Measurements from ENCODE around the gene HSH2D. TPM values are rescaled to one million over a fixed set of nuclear protein-coding genes. Genes with fewer than 3 reads are reported as not detected.
A peak's percentile ranks its signal among the peaks of the same experiment; 100 is the strongest.

HSH2D gene
- total RNA-seq, 2 donors from 2014 or later: 23.9 to 49.8 TPM

DNA sequence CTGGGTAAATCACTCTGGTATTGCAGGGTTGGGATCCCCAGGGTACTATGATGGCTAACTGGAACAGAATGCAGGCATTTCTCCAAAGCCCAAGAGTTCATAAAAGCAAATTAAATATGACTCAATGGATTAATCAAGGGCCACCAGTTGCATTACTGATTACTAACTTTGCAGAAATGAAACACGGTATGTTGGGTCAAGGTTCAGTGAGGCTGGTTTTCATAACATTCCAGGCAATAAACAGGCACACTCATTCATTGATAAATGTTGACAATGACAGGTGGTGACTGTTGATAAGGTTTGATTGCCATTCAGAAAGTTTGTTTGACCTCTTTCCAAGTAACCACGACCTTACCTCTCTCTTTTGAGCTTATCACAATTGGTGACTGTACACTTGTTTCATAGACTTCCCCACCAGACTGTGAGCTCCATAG, 53.7 kb downstream of the HSH2D start:
- ATAC-seq: no peak
- peak overlapping the region; percentile 83 to 97 for H3K27ac Mint-ChIP-seq
- peaks cover 0 to 10% of the 10 kb centered on the region in 2 donors for H3K36me3 Mint-ChIP-seq
- H3K9me3 Mint-ChIP-seq: no peaks in the 10 kb centered on the region
- peak in 1 of 2 donors; percentile 18 for DNase-seq (ENCODE audit: low spot score in 2 of 2)

DNA sequence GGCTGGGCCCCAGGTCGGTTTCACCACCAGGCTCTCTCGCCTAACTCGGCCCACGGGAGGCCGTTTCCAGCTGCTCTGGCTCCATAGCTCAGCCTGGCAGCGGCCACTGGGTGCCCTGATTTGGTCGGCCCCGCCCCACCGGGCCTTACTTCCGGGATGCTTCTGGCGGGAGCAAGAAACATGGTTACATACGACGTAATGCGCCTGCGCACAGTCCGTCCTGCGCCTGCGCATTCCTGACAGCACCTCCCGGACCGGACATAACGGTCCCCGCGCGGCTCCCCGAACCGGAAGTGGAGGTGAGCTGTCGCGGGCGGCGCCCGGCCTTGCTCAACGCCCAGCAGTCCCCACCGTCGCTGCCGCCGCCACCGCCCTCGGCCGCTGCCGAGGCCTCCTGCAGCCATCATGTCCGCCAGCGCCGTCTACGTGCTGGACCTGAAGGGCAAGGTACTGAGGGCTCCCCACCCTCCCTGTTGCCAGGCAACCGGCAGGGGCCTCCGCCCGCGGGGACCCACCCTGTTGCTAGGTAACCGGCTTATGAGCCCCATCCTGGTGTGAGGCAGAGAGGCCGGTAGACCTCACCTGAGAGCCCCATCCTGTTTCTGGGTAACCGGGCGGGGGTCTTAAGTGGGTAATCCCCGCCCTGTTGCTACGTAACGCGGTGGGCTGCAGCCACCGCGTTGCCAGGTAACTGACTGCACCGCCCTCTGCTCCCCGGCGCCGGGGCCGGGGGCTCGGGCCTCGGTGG, 54.3 kb downstream of the HSH2D start, which contains the start of gene AP1M1:
TSS of gene AP1M1 (plus strand) at position 290 of the 748 bp plus-strand sequence. CDS start at position 406, 116 bp downstream.
- Mint-ChIP-seq H3K27ac (peak within 1 kb of the TSS; percentile 83 to 97), H3K36me3 (peaks cover 0 to 15% of the 10 kb centered on the region in 2 donors), H3K9me3 (no peaks in the 10 kb centered on the region)
- ATAC-seq (peak; percentile 95 to 96), DNase-seq (ENCODE audit: low spot score in 2 of 2) (peak; percentile 99 to 100)

DNA sequence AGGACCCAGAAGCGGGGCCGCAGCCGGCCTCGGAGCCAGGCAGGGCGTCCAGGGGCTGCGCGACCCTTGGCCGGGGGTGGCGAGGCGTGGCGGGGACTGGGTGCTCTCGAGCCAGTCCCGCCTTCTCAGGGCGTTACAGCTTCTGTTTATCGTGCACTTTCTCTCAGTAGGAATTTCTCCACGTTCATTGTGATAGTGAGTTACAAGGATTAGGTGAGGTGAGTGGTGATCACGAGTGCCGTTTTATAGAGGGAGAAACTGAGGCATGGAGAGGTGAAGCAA, 54.8 kb downstream of the HSH2D start:
- Mint-ChIP-seq H3K27ac (peak overlapping the region; percentile 60 to 83), H3K9me3 (no peaks in the 10 kb centered on the region), H3K36me3 (peaks cover 0 to 19% of the 10 kb centered on the region in 2 donors)
- ATAC-seq: no peak
- no peak for DNase-seq (ENCODE audit: low spot score in 2 of 2)

DNA sequence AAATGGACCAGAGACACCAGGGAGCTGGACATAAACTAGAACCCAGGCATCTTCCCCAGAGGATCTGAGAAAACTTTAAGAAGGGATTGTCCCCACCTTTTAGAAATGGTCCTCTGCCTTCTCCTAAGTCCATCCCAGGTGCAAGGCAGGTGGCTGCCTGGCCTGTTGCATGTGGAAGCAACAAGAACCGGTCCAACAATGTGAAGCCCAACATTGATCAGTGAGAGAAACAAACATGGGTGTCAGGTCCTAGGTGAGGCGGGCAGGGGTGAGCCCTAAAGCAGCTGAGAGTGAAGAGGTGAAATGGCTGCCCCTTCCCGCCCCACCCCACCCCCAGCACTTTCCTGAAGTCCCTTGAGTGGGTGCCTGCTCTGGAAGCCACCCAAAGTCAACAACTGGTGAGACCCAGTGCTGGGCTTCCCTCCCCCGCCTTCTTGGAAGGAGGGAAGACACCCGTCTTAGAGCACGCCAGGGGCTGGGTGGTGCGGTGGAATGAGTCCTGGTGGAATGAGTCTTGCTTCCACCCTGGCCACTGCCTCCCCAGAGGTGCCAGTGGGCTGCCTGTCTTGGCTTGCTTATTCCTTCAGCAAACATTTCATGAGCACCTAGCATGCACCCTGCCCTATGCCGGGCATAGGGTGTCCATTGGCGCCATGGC, 55.9 kb downstream of the HSH2D start:
- Mint-ChIP-seq H3K9me3 (no peaks in the 10 kb centered on the region), H3K36me3 (peaks cover 6 to 19% of the 10 kb centered on the region in 2 donors), H3K27ac (peak overlapping the region; percentile 60 to 83)
- peak in 1 of 2 donors; percentile 41 for DNase-seq (ENCODE audit: low spot score in 2 of 2)
- ATAC-seq: no peak

DNA sequence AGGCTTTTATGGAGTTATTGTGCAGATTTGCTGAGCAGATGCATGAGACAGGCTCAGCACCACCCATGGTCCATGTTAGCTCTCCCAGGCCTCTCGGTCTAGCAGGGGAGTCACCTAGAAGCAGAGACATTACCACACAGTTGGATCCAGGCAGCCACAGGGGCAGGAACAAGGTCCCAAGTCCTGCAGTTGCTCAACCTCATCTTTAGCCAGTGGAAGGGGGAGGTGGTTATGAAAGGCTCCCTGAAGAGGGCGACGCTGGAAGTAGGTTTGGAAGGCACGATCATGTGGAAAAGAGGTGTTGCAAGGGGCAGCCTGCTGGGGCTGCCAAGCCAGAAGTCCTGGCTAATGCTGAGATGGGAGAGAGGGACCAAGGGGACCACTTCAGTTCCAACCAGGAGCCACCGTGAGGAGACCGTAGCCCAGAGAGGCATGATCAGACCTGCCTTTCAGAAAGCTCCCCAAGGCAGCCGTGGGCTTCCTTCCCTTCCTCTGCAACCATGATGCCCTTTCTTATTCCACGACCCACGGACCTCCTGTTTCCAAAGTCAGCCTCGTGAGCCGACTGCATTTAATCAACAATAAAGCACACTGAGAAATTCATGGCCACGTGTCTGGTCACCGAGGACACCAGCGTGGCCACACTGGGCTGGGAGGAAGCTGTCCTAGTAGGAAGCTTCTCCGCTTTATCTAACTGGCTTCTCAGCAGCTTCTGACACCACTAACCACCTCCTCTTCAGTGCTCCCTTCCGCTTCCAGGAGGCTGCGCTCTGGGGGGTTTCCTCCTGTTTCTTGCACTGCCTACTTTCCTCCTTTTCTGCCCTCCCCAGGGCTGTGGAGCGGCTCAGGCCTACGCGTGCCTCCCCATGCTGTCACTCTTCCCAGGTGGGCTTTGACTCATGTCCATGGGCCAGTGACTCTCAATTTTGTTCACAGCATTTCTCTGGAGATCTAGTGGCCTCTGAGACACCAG, 56.8 kb downstream of the HSH2D start:
- ATAC-seq: no peak

DNA sequence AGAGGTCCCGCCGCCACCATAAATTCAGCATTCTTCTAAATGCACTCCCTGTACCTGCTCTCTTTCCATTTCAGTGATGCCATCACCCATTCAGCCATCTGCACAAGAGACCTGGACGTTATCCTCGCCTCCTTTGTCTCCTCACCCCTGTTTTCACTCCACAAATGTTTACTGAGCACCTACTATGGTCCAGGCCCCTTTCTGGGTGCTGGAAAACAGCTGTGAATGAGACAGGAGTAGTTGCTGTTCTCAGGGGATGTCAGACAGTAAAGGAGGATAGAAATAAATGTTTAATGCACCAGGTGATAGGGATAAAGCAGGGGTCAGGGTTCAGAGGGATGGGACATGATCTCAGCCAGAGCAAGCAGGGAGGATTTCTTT, 57.5 kb downstream of the HSH2D start:
- H3K36me3 Mint-ChIP-seq: peaks cover 6 to 19% of the 10 kb centered on the region in 2 donors
- peak overlapping the region; percentile 32 to 75 for H3K27ac Mint-ChIP-seq
- peak in 1 of 2 donors; percentile 50 for DNase-seq (ENCODE audit: low spot score in 2 of 2)

More for the DNA sequence above, 56.8 kb downstream of the HSH2D start:
- peak overlapping the region; percentile 23 to 32 for H3K27ac Mint-ChIP-seq
- peak in 1 of 2 donors; percentile 45 for DNase-seq (ENCODE audit: low spot score in 2 of 2)
- no peaks in the 10 kb centered on the region for H3K9me3 Mint-ChIP-seq
- peaks cover 6 to 19% of the 10 kb centered on the region in 2 donors for H3K36me3 Mint-ChIP-seq

DNA sequence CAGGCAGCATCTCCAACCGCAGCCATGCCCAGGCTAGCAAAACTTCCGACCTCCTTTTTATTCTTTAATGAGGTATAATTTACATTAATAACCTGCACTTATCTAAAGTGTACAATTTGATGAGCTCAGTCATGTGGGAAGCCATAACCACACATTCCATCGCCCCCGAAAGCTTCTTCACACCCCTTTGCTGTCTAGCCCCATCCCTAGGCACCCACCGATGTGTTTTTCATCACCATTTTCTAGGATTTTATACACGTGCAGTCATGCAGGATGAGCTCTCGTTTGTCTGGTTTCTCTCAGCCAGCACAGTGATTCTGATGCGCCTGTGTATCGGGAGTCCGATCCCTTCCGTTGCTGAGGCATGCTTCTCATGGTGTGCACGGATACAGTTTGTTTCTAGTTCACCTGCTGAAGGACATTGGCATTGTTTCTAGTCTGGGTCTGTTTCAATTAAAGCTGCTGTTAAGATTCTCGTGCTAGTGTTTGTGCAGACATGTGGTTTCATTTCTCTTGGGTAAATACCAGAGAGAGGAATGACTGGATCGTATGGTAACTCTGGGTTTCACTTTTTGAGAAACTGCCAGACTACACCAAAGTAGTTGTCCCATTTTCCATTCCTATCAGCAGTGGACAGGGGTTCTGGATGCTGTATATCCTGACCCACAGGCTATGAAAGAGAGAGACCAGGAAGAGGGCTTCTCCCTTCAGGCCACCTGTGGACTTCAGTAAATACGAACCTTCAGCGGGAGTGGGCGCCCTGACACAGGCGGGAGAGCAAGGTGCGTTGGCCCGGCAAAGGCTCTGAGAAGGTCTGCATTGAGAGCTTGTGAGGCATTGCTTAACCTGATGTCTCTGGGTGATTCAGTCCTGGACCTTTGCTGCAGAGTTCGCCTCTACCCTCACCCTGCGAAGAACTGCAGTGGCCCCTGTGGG, 59.1 kb downstream of the HSH2D start:
- peaks cover 16% of the 10 kb centered on the region in 2 donors for H3K36me3 Mint-ChIP-seq
- peak in 1 of 2 donors; percentile 21 for DNase-seq (ENCODE audit: low spot score in 2 of 2)
- ATAC-seq: peak in 1 of 2 donors; percentile 29
- peak overlapping the region in 1 of 2 donors; percentile 58 for H3K27ac Mint-ChIP-seq
- no peaks in the 10 kb centered on the region for H3K9me3 Mint-ChIP-seq

More for the DNA sequence above, 57.5 kb downstream of the HSH2D start:
- no peaks in the 10 kb centered on the region for H3K9me3 Mint-ChIP-seq
- no peak for ATAC-seq

DNA sequence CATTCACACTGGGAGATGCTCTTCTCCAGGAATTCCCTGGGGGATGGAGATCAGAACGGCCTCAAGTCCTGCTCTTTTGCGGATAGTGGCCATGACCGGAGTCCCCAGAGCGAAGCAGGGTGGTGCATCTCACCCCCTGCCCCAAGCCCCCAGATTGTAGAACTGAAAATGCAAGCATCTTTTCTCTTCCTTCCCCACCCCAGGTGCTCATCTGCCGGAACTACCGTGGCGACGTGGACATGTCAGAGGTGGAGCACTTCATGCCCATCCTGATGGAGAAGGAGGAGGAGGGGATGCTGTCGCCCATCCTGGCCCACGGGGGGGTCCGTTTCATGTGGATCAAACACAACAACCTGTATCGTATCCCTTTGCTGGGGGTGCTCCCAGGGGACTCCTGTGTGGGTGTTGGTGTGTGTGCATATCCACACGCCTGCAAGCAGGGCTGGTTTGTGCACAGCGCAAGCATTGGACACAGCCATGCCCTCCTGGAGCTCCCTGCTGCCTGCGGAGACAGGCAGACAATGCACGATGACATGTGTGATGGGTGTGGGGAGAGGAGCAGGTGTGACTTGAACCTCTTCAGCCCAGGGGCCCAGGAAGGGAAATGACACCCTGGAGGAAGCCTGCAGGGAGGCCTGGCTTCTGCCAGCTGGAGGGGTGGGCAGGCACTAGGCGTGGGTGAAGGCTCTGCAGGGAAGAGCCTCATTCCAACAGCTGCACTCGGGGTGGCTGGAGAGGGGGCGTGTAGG, 59.9 kb downstream of the HSH2D start:
- no peak for ATAC-seq
- DNase-seq (ENCODE audit: low spot score in 2 of 2): peak in 1 of 2 donors; percentile 47
- no peaks in the 10 kb centered on the region for H3K9me3 Mint-ChIP-seq
- H3K36me3 Mint-ChIP-seq: peaks cover 16 to 22% of the 10 kb centered on the region in 2 donors
- peak overlapping the region in 1 of 2 donors; percentile 55 for H3K27ac Mint-ChIP-seq

DNA sequence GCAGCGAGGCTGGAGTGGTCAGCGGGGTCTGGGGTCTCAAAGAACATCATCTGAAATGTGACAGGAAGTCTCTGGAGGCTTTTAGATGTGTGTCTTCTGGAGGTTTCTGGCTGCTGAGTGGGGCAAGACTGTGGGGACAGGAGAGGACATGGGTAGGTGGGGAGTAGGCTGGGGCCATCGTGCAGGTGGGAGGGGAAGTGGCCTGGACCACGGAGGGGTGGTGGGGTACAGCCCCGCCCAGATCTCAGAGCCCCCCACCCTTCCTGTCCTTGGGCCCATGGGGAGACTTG, 60.5 kb downstream of the HSH2D start:
- peaks cover 22 to 28% of the 10 kb centered on the region in 2 donors for H3K36me3 Mint-ChIP-seq
- no peaks in the 10 kb centered on the region for H3K9me3 Mint-ChIP-seq
- no peak for ATAC-seq
- DNase-seq (ENCODE audit: low spot score in 2 of 2): no peak
- H3K27ac Mint-ChIP-seq: peak overlapping the region in 1 of 2 donors; percentile 55

DNA sequence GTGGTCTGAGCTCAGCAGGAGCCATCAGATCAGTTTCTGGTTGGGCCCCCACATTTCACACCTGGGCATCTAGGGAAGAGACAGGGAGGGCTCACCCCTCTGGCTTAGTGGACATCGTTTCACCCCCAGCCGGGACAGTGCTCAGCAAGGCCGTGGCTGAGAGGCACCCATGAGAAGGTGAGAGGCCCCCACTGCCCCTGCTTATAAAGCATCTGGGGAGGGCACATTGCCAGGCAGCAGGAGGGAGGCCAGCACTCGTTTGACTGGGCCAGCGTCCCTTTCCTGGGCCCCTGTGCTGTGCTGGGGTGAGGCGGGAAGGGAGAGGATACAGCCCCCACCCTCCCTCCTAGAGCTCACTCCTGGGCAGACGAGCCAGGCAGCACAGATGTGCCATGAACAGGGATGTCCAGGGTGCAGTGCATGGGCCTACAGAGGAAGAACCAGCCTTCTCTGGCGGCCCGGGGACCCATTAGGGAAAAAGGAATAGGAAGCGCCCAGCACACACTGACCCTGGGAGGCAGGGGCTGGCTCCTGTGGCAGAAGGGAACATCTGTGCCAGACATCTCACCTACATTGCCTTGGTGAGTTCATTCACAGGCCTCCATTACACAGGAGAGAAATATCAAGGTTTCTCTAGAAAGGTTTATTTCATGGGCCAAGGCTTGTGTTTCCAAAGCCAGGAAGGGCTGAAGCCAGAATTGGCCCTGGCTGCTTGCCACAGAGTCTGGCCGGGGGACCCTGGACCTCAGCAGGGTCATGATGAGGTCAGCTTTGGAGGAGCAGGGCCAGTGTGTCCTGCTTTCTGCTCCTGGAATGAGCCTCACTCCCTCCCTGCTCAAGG, 61.9 kb downstream of the HSH2D start:
- no peak for ATAC-seq
- Mint-ChIP-seq H3K36me3 (peaks cover 34 to 42% of the 10 kb centered on the region in 2 donors), H3K9me3 (no peaks in the 10 kb centered on the region), H3K27ac (no peak overlapping the region)
- peak in 1 of 2 donors; percentile 44 for DNase-seq (ENCODE audit: low spot score in 2 of 2)

DNA sequence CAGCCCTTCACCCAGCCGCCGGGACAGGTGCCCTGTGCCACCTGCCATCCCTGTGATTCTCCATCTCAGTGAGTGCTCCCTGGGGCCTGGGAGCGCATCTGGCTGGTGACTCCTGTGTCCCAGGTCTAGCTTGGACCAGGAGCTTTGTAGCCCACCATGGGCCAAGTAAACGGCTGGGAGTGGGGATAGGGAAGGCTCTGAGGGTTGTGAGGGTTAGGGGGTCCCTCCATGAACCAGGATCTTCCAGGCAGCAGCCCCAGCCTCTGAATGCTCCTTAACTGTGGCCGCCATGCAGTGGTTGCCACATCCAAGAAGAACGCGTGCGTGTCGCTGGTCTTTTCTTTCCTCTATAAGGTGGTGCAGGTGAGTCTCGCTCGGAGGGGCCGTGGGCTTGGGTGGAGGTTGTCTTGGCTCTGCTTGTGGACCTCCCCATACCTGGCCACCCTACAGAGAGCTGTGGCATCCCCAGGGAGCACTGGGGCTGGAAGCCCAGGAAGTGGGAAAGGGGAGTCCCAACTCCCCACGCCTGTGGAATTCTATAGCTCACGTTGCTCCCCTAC, 62.6 kb downstream of the HSH2D start:
- no peak for ATAC-seq
- Mint-ChIP-seq H3K27ac (peak overlapping the region; percentile 18 to 45), H3K36me3 (peaks cover 29 to 49% of the 10 kb centered on the region in 2 donors), H3K9me3 (no peaks in the 10 kb centered on the region)
- DNase-seq (ENCODE audit: low spot score in 2 of 2): peak in 1 of 2 donors; percentile 37

DNA sequence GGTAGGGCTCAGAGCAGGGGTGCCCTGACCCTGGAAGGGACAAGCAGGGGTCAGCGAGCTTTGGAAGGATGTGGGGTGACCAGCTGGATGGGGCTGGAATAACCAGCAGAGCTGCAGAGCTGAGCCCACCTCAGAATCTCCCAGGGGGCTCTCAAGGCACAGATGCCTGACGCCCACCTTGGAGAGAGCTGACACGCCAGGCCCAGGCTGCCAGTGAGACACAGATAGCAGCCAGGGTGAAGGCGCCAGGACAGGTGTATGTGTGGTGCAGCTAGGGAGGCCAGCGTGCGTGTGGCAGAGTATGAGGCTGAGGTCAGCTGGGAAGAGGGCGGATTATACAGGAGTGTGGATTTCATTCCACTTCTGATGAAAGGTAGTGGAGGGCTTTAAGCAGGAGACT, 63.2 kb downstream of the HSH2D start:
- ATAC-seq (no peak), DNase-seq (ENCODE audit: low spot score in 2 of 2) (peak in 1 of 2 donors; percentile 44)
- peaks cover 28 to 54% of the 10 kb centered on the region in 2 donors for H3K36me3 Mint-ChIP-seq
- H3K9me3 Mint-ChIP-seq: no peaks in the 10 kb centered on the region
- peak overlapping the region; percentile 18 to 45 for H3K27ac Mint-ChIP-seq

DNA sequence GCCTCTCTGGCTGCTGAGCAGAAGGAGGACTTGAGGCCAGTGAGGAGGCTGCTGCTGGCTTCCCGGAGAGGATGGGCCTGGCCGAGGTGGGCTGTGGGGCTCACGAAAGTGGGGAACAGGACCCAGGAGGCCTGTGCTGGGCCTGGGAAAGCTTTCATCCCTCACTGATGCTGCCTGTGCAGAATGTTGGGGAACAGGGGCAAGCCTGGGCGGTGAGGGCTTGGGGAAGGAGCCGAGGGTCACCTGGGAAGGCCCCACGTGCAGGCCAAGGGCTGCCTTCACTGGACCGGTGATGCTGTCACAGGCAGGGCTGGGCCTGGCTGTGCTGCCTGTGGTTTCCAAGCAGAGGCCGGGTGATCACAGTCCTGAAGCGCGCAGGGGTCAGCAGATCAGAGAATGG, 63.6 kb downstream of the HSH2D start:
- DNase-seq (ENCODE audit: low spot score in 2 of 2) (peak in 1 of 2 donors; percentile 47), ATAC-seq (peak; percentile 4 to 9)
- H3K36me3 Mint-ChIP-seq: peaks cover 28 to 58% of the 10 kb centered on the region in 2 donors
- H3K9me3 Mint-ChIP-seq: no peaks in the 10 kb centered on the region
- peak overlapping the region; percentile 18 to 45 for H3K27ac Mint-ChIP-seq

DNA sequence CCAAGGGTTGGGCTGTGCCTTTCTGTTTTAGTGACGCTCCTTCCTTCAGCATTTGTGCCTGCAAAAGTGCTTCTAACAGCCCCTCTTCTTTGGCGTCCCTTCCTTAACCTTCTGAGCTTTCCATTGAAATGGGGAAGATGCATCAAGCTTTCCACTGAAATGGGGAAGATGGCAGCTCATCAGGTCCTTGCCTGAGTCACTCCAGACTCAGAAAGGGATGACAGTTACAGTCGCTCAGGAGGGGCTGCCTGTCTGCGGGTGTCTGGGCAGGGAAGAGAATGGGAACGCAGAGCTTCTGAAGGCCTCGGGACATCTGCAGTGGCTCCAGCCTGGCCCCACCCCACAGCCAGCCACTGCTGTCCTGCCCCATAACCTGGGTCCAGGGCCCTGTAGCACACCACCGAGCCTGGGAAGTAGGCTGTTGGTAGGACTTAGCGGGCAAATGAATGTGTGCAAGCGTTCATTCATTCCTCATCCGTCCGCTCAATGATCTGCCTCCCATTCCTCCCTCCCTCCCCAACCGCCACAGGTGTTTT, 64.1 kb downstream of the HSH2D start:
- peak overlapping the region in 1 of 2 donors; percentile 33 for H3K27ac Mint-ChIP-seq
- H3K36me3 Mint-ChIP-seq: peaks cover 30 to 63% of the 10 kb centered on the region in 2 donors
- H3K9me3 Mint-ChIP-seq: no peaks in the 10 kb centered on the region
- ATAC-seq (peak; percentile 41 to 44), DNase-seq (ENCODE audit: low spot score in 2 of 2) (peak in 1 of 2 donors; percentile 53)

All from activated naive CD4-positive, alpha-beta T cell treated with anti-CD3 and anti-CD28 coated beads, Interleukin-2, amount 50 U/mL, for 72 hours (primary cell).